H1 (cell line): ENCODE data around the gene PRAF2. TPM values are rescaled to one million over a fixed set of nuclear protein-coding genes. Genes with fewer than 3 reads are reported as not detected.

Experiments
- CEBPB ChIP-seq: IDR thresholded peaks from 2 replicates; pipeline ENCODE4 v1.6.1; 2012; ENCODE audit warnings: low read depth, low read length
- E2F6 ChIP-seq: IDR thresholded peaks from 2 replicates; pipeline ENCODE4 v1.6.1; 2012; ENCODE audit warnings: inconsistent platforms
- NANOG ChIP-seq: IDR thresholded peaks from 2 replicates; pipeline ENCODE4 v1.6.1; 2011; ENCODE audit warnings: low read length, low read depth, mild to moderate bottlenecking, inconsistent platforms; ENCODE audit not compliant: insufficient read depth, poor library complexity, severe bottlenecking
- SIX5 ChIP-seq: IDR thresholded peaks from 2 replicates; pipeline ENCODE4 v1.6.1; 2011; ENCODE audit warnings: mild to moderate bottlenecking, low read depth, low read length
- SP1 ChIP-seq: IDR thresholded peaks from 2 replicates; pipeline ENCODE4 v1.6.1; 2011; ENCODE audit warnings: low read depth, low read length
- SUZ12 ChIP-seq: fragments of 200-600 bp; sonication (generic); IDR thresholded peaks from 2 replicates; pipeline ENCODE4 v1.6.1; 2012; ENCODE audit warnings: mild to moderate bottlenecking, inconsistent platforms, low read length, moderate library complexity, mixed read lengths
- TAF1 ChIP-seq: IDR thresholded peaks from 2 replicates; pipeline ENCODE4 v1.6.1; 2011; ENCODE audit warnings: mild to moderate bottlenecking, low read depth, low read length
- polyA plus RNA-seq, 7 experiments: library from polyadenylated mRNA; depleted of rRNA in 3 of 7; stranded (reverse) in 5 of 7; unstranded in 2 of 7; fragments of >200 nt in 5 of 7; fragments of 200-250 nt in 2 of 7; gene quantifications; 1 replicate in 5 of 7; 2 replicates in 1 of 7; 4 replicates in 1 of 7; pipeline versions ENCODE4 v1.2.1 to v1.2.3, GENCODE V29; 2011 to 2013; ENCODE audit warnings: missing spikeins in 2 of 7, mixed read lengths in 2 of 7
- total RNA-seq: library from RNA; stranded (reverse); fragmentation: NEBNext Ultra II Directional; extraction: Animal tissue kit (Norgen Biotek cat#: 25700); gene quantifications from 2 replicates; pipeline ENCODE4 v1.2.1, GENCODE V29; 2021

The PRAF2 gene
- total and polyA plus RNA-seq, 2 of the 8 experiments (the other 6 are each of a cell fraction or from before 2014, with no cell fraction given), result 11.3 to 15.4 TPM

DNA sequence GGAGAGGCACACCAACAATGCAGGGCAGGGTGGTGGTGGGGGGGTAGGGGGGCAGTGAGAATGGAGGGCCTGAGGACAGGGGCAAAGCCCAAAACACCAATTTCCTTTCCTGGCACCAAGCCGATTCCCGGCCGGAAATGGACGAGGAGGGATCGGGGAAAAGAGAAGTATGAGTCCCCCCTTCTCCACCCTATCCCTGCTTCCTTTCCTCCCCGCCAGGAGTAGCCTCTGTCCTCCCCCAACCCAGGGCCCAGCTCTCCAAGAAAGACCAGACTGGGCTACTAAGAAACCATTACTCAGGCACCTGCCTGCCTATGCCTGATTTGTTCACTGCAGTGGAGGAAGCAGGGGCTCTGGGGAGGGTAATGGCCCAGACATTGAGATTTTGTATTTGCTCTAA lies 14.6 kb downstream of the PRAF2 start (continued):
- TF ChIP-seq SUZ12 (no peak), NANOG (no peak), SP1 (no peak), CEBPB (no peak), TAF1 (no peak), E2F6 (no peak), SIX5 (no peak)
- TF ChIP-seq, all 59 proteins: peak for 0
